AG04449 (cell line): ENCODE results near the gene NAT14.

Experiments
- CTCF ChIA-PET: fragments of 350-600 bp; formaldehyde crosslinking; extraction: SDS; loops from one replicate; lab custom pipeline; 2021; ENCODE audit warnings: antibody characterized with exemption; lab: Yijun Ruan, JAX
- POLR2A ChIA-PET: fragments of 400-600, 350-600 bp; formaldehyde crosslinking; extraction: SDS; loops from one replicate; lab custom pipeline; 2020; ENCODE audit warnings: antibody characterized with exemption, inconsistent platforms; lab: Yijun Ruan, JAX
- DNase-seq: peaks from one replicate; pipeline ENCODE4 v3.0.0-alpha.2; 2010; ENCODE audit warnings: low read depth, low spot score
- H3K4me3 ChIP-seq: 2 replicates; pipeline ENCODE4 v1.5.1; 2011; ENCODE audit warnings: low read depth, mild to moderate bottlenecking, control low read depth, low read length
- TF ChIP-seq, protein P1 (sequence below): IDR thresholded peaks from one replicate; pipeline ENCODE4 v1.5.1; 2011; ENCODE audit warnings: mild to moderate bottlenecking, moderate library complexity, low read length, control low read depth, inconsistent platforms; ENCODE audit not compliant: insufficient read depth; ENCODE audit errors: missing control alignments

NAT14 gene

DNA sequence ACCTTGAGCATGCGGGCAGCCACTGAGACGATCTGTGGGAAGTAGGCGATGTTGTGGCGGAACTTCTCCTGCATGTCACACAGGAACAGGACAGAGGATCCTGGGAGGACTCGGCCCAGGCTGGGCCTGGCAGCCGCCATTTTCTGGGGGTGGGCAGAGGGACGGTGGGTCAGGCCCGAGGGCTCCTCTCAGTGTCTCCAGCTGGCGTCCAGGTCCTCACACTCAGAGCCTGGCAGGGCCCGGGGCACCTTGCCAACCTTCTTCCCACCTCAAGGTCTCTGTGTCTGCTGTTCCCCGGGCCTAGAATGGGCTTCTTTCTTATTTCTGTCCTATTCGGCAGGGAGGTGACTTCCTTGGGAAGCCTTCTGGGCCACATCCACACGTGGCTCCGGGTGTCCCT lies 28.6 kb upstream of the NAT14 start:
- TF ChIP-seq, protein P1, sequence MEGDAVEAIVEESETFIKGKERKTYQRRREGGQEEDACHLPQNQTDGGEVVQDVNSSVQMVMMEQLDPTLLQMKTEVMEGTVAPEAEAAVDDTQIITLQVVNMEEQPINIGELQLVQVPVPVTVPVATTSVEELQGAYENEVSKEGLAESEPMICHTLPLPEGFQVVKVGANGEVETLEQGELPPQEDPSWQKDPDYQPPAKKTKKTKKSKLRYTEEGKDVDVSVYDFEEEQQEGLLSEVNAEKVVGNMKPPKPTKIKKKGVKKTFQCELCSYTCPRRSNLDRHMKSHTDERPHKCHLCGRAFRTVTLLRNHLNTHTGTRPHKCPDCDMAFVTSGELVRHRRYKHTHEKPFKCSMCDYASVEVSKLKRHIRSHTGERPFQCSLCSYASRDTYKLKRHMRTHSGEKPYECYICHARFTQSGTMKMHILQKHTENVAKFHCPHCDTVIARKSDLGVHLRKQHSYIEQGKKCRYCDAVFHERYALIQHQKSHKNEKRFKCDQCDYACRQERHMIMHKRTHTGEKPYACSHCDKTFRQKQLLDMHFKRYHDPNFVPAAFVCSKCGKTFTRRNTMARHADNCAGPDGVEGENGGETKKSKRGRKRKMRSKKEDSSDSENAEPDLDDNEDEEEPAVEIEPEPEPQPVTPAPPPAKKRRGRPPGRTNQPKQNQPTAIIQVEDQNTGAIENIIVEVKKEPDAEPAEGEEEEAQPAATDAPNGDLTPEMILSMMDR = no peak
- H3K4me3 ChIP-seq = no peak overlapping the region
- CTCF ChIA-PET = interaction anchor here (0.8 to 1.3 kb wide), 2 partner anchors 38 to 48 kb away, joined by 3 read pairs; no protein-coding TSS in a partner anchor
- POLR2A ChIA-PET = no interaction called here
- DNase-seq = no peak

GRCh38 chr19:55457683-55458457 lies 27.1 kb upstream of the NAT14 start:
- H3K4me3 ChIP-seq = no peak overlapping the region
- ChIA-PET POLR2A (no interaction called here), CTCF (interaction anchor here (1.2 to 3.4 kb wide), 3 partner anchors 10 to 157 kb away, joined by 3 to 30 read pairs (median 25); no protein-coding TSS in a partner anchor)
- TF ChIP-seq, protein P1 = no peak
- DNase-seq = no peak

DNA sequence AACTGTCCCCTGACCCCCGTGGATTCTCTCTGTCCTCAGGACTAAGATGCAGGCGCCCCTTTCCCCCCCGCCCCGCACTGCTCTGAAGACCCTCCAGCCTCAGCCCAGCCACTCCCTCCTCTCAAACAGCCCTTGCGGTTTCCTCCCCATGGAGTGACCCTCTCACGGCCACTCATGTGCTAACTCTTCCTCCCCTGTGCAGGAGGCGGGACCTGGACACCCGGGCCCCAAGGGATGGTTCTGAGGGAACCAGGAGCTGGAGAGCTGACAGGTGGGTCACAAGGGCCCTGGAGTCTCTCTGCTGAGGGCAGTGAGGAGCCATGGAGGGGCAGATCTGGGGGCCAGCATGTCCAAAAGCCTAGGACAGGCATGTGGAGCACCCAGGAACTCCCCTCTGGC lies 25.4 kb upstream of the NAT14 start:
- ChIA-PET CTCF (interaction anchor here (0.8 to 3.4 kb wide), 12 partner anchors 8 to 319 kb away, joined by 3 to 30 read pairs (median 4); partner anchors contain the start of genes DNAAF3 and ZNF628), POLR2A (no interaction called here)
- no peak overlapping the region for H3K4me3 ChIP-seq
- TF ChIP-seq, protein P1 = no peak
- DNase-seq = no peak

DNA sequence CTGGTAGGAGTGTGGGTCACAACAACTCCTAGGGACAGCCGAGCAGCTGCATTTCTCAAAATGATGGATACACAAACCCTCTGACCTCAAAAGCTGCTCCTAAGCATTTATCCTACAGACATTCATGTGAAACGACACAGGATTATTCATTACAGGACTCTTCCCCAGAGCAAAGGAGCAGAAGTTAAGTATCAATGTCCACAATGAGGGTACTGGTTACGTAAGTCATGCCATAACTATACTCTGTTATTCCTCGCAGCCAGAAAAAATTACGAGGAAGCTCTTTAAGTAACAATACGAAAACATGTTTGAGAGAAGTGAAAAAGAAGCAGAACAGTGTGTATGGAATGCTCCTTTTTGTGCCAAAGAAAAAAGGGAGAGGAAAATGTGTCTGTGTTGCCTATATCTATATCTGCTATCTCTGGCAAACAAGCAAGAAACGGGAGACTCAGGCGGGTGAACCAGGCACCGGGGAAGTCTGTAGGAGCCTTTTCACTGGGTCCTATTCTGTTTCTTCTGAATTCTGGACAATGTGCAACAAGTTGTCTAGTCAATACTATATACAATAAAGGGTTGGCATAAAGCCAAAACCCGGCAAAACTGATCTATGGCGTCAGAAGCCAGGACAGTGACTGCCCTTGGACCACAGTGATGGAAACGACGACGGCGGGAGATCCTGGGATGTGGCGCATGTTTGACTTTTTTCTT lies 24.9 kb upstream of the NAT14 start:
- CTCF ChIA-PET = interaction anchor here (0.7 to 3.4 kb wide), 13 partner anchors 8 to 320 kb away, joined by 3 to 30 read pairs (median 3); partner anchors contain the start of genes DNAAF3 and ZNF628

GRCh38 chr19:55460670-55461258 lies 24.2 kb upstream of the NAT14 start:
- POLR2A ChIA-PET = no interaction called here

More for the DNA sequence above, 24.9 kb upstream of the NAT14 start:
- TF ChIP-seq, protein P1 = no peak
- H3K4me3 ChIP-seq = peak overlapping the region; percentile 98
- DNase-seq = no peak
- POLR2A ChIA-PET = no interaction called here

More at GRCh38 chr19:55460670-55461258, 24.2 kb upstream of the NAT14 start:
- peak overlapping the region; percentile 98 for H3K4me3 ChIP-seq
- no peak for DNase-seq
- CTCF ChIA-PET = interaction anchor here (0.7 to 2.9 kb wide), 7 partner anchors 9 to 320 kb away, joined by 3 to 25 read pairs (median 3); no protein-coding TSS in a partner anchor
- TF ChIP-seq, protein P1 = no peak
